ENCODE measurements around the gene SNAI1.
"Not testable (repeated sequence)": the region's sequence is repeated elsewhere in the genome, so short reads cannot be mapped to it uniquely, and the experiment has no call there.

The SNAI1 gene

GRCh38 chr20:49993301-49993751, 10.5 kb downstream of the SNAI1 start:
- no peak overlapping the region for H3K4me3 ChIP-seq (ENCODE audit: control insufficient read depth, low read depth, low read length)
- DNase-seq (ENCODE audit: low read depth), result no peak
- no peak for TF ChIP-seq CTCF (conservative IDR thresholded peaks at IDR 0.05; ENCODE audit: control insufficient read depth, insufficient read depth, low read depth, low read length)

- TF ChIP-seq CTCF (conservative IDR thresholded peaks at IDR 0.05; ENCODE audit: control insufficient read depth, insufficient read depth, low read depth, low read length), result no peak
- no peak for DNase-seq (ENCODE audit: low read depth)
- H3K4me3 ChIP-seq (ENCODE audit: control insufficient read depth, low read depth, low read length), result no peak overlapping the region
These were observed 12.8 kb downstream of the SNAI1 start for GRCh38 chr20:49995586-49995985.

DNA sequence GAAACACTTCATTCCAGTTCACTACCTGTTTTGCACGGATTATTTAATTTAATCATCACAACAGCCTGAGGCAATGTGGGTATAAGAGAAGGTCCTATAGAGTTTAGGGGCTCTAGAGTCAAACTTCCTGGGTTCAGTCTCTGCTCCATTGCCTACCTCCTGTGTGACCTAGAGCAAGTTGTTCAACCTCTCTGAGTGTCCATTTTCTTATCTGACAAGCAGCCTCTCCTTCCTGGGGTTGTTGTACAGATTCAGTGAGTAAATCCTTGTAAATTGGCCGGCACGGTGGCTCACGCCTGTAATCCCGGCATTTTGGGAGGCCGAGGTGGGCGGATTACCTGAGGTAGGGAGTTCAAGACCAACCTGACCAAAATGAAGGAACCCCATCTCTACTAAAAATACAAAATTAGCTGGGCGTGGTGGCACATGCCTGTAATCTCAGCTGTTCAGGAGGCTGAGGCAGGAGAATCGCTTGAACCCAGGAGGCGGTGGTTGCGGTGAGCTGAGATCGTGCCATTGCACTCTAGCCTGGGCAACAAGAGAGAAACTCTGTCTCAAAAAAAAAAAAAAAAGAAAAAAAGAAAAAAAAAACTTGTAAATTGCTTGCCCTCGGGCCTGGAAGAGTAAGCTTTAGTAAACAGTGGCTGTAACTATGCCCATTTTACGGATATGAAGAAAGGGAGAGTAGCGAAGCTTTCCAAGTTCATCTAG, 15.9 kb downstream of the SNAI1 start:
- not testable (repeated sequence) for H3K4me3 ChIP-seq (ENCODE audit: control insufficient read depth, low read depth, low read length); DNase-seq (ENCODE audit: low read depth)

DNA sequence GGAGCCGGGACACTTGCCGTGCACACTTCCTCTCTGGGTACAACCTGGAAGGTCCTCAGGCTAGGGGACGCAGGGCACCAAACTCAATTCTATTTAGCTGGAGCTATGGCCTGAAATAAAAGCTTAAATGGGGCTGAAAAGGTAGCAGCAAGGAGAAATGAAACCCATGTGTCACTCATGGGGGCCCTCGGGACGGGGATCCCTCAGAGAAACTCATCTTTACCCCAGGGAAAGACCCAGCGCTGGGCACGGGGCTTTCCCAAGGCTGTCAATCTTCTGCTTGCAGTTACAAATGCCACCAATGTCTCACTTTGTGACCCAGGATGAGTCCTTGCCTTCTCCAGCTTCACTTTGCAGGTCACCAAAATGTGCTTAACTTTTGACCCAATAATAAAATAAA, 16.5 kb downstream of the SNAI1 start:
- no peak overlapping the region for H3K4me3 ChIP-seq (ENCODE audit: control insufficient read depth, low read depth, low read length)
- no peak for DNase-seq (ENCODE audit: low read depth)
- TF ChIP-seq CTCF (conservative IDR thresholded peaks at IDR 0.05; ENCODE audit: control insufficient read depth, insufficient read depth, low read depth, low read length), result no peak

GRCh38 chr20:50000548-50001222, 17.9 kb downstream of the SNAI1 start:
- DNase-seq (ENCODE audit: low read depth); H3K4me3 ChIP-seq (ENCODE audit: control insufficient read depth, low read depth, low read length): not testable (repeated sequence)

DNA sequence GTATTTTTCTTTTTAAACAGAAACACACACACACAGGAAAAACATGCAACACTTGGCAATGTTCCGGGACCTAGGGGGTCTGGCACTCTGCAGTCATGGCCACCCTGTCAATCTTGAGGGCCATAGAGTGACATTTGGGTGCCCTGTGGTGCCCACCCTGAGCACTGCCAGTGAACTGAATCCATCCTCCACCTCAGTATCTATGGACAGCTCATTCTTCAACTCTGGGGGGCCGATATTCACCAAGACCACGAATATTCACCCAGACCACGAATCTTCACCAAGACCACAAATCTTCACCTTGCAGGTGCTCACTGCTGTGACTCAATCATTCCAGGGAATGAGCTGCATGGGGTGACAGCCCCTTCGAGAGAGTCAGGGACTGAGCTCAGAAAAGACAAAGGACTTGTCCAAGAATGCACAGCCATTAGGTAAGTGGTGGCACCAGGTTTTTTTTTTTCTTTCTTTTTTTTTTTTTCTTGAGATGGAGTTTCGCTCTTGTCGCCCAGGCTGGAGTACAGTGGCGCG, 19.1 kb downstream of the SNAI1 start:
- no peak for TF ChIP-seq CTCF (conservative IDR thresholded peaks at IDR 0.05; ENCODE audit: control insufficient read depth, insufficient read depth, low read depth, low read length)
- no peak for DNase-seq (ENCODE audit: low read depth)
- no peak overlapping the region for H3K4me3 ChIP-seq (ENCODE audit: control insufficient read depth, low read depth, low read length)

DNA sequence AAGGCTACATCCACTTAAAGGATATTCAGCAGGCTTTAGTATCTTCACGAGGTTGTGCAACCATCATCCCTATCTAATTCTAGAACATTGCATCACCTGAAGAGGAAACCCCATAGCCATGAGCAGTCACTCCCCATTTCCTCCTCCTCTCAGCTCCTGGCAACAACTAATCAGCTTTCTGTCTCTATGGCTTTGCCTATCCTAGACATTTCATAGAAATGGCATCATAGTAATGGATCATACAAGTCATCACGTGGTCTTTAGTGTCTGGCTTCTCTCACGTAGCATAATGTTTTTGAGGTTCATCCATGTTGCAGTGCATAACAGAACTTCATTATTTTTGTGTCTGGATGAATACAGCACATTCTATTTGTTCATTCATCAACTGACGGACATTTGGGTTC, 20.5 kb downstream of the SNAI1 start:
- TF ChIP-seq CTCF (conservative IDR thresholded peaks at IDR 0.05; ENCODE audit: control insufficient read depth, insufficient read depth, low read depth, low read length), result no peak
- DNase-seq (ENCODE audit: low read depth), result peak; percentile 93
- H3K4me3 ChIP-seq (ENCODE audit: control insufficient read depth, low read depth, low read length), result no peak overlapping the region
